LNCAP (cell line): ENCODE measurements around the gene ASPHD2.

Experiments used
- TF ChIP-seq, protein P1 (sequence below): fragments of 450-650 bp; IDR thresholded peaks from 2 replicates; pipeline ENCODE4 v1.5.1; 2017; ENCODE audit warnings: mild to moderate bottlenecking

The ASPHD2 gene

DNA sequence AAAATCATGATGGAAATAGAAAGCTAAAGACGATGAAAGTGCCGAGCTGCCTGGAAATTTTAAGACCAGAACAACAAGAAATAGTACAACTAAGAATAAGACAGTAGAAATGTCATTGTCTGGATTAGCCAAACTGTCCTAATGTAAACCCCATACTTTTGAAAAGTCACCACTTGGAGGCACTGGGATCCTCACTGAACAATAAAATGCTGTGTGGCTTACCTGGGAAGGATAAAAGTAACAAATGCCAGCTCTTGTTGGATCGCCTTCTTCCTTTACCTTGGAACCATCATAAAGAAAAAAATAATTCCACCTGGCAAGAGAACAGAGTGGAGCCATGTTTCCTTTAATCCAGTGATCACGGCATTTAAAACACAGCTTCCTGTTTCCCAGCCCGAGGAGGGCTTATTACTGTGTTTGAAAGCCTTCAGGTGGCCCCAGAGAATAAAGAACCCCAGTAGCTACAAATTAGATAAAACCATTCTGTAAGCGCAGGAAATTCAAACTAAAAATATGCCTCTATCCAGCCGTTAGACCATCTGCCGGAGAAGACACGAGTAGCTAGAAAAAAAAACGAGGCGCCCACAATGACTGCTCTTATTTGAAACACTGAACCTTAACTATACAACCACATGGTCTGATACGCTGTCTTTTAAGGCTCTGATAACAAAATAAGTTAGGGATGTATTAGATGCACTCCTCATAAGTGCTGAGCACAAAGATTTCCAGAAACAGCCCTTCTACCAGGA lies 50.2 kb downstream of the ASPHD2 start:
- TF ChIP-seq, protein P1, sequence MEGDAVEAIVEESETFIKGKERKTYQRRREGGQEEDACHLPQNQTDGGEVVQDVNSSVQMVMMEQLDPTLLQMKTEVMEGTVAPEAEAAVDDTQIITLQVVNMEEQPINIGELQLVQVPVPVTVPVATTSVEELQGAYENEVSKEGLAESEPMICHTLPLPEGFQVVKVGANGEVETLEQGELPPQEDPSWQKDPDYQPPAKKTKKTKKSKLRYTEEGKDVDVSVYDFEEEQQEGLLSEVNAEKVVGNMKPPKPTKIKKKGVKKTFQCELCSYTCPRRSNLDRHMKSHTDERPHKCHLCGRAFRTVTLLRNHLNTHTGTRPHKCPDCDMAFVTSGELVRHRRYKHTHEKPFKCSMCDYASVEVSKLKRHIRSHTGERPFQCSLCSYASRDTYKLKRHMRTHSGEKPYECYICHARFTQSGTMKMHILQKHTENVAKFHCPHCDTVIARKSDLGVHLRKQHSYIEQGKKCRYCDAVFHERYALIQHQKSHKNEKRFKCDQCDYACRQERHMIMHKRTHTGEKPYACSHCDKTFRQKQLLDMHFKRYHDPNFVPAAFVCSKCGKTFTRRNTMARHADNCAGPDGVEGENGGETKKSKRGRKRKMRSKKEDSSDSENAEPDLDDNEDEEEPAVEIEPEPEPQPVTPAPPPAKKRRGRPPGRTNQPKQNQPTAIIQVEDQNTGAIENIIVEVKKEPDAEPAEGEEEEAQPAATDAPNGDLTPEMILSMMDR = no peak

DNA sequence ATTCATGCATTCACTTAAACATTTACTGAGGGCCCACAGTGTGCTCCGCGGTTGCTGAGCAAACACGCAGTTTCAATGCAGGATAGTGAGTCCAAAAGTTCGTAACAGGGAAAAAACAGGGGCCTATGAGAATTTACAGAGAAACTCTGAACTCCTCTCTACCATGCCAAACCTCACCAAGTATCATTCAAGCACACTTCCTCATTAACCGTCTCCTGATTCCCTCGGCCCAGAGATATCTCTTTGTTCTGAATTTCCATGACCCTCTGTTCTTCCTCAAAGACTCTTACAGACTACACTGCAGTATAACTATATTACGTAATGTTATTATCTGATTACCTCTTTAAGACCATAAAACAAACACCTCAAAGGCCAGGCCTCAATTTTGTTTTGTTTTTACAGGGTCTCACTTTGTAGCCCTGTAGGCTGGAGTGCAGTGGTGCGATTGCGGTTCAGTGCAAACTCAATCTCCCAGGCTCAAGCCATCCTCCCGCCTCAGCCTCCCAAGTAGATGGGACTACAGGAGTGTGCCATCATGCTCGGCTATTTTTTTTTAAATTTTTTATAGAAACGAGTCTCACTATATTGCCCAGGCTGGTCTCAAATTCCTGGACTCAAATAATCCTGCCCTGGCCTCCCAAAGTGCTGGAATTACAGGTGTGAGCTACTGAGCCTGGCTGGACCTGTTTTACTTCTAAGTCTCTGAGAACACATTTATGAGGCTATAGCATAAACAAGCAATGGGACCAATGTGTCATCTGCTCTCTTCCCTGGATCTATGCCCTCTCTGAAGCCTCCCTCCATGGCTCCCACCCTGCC lies 50.9 kb downstream of the ASPHD2 start:
- TF ChIP-seq, protein P1 = no peak

DNA sequence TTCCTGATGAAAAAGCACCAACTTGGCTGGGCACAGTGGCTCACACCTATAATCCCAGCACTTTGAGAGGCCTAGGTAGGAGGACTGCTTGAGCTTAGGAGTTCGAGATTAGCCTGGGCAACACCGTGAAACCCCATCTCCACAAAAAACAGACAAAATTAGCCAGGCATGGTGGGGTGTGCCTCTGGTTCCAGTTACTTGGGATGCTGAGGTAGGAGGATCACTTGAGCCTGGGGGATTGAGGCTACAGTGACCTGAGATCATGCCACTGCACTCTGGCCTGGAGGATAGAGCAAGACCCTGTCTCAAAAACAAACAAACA lies 51.5 kb downstream of the ASPHD2 start:
- TF ChIP-seq, protein P1 = no peak

DNA sequence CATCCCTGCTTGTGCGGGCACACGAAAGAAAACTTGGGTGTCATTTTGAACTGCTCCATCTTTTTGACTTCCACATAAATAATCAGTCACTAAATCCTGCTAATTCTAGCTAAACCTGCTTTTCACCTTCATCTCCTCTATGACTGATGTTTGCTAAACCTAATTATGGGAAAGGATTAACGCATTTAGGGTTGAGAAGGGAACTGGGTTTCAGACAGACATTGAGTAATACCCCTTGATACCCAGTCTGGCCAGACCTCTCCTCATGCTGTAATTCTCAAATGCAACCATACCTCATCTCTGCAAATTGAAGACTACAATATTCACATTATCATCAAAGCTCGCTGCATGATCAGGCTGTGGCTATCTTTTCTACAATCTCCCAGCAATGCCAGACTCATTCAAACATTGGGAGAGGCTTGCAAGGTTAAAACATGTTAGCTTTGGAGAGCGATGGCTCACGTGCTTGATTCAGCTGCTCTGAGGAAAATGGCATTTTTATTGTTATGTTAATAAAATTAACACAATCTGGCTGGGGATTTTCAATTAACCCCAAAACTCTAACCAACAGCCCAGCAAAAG lies 52.1 kb downstream of the ASPHD2 start:
- TF ChIP-seq, protein P1 = no peak

DNA sequence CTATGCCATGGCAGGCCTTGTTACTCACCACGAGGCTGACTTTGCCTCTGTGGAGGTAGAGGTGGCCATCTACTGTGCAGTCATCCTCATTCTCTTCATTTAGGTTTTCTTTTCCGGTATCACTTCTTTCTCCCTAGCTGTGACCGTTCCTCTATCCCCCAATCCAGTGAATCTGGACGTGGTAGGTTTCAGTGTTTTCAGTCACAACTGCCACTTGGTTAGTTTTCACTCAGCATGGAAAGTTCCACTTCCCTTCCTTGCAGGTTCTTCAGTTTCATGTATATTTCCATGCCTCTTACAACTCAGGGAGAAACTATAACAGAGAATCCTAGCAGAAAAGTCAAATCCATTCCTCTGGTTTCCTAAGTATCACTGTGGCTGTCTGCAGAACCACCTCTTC lies 52.6 kb downstream of the ASPHD2 start:
- TF ChIP-seq, protein P1 = no peak

DNA sequence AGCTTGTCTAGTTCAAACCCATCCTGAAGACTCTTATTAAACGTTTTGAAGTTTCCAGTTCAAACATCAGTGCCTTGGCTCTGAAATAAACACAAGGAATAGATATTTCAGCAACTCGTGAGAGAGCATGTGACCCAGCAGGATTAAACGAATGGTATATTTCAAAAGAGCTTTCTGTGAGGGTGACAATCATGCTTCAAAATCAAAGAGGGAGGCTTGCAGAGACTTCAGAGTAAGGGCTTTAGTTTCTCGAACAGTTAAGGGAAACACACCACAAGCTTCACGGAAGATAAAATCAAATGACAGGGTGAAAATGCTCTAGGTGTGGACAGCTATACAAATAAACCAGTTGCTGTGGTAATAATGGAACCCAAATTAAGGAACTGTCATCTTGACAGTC lies 53.1 kb downstream of the ASPHD2 start:
- TF ChIP-seq, protein P1 = no peak

DNA sequence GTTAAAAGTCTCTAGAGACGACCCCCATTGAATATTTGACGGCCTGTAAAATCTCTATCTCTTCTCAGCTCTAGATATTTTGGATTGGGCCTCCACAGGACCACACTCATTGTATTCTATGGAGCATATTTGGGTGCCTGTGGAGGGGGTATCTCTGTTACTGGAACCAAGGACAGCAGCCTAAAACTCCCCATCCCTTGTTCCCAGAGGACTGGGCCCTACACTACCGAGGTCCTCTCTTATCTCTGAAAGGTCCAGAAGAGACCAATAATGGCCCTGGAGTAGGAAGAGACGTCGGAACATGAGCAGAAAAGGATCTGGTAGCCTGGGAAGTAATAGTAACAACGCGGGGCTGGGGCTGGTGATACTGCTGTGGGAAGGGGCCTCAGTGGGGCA lies 54.0 kb downstream of the ASPHD2 start:
- TF ChIP-seq, protein P1 = no peak
